Stimulated activated CD4-positive, alpha-beta T cell treated with anti-CD3 and anti-CD28 coated beads, Interleukin-12 subunit alpha, Interleukin-12 subunit beta, amount 100 ng/mL, for 48 hours (primary cell): Measurements from ENCODE around the gene CLCN3.
"Not testable (repeated sequence)": the region's sequence is repeated elsewhere in the genome, so short reads cannot be mapped to it uniquely, and the experiment has no call there.

Source experiments
- DNase-seq, 3 donors: peaks; one replicate each; pipeline ENCODE4 v3.0.0-alpha.2; 2020; ENCODE audit warnings: low read depth in 2 of 3, low spot score in 1 of 3

Gene CLCN3

DNA sequence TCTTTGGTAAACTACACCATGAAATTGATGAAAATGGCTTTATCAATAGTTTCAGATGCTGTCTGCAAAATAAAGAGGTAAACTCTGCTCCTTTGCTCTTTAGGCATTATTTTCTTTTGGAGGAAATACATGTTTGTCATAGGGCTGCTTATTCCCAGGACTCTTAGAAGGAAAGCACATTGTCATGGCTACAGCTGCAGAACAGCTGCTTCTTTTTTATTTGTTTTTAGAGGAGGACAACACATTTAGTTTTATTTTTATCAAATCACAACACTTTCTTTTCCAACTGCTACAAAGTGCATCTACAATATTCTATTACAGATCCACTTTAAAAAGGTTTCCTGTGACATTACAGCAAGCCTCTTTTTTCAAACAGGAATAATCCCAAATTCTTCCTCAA is 150.0 kb downstream of the CLCN3 start:
- no peak for DNase-seq

- not testable (repeated sequence) for DNase-seq
These were observed 151.2 kb downstream of the CLCN3 start for GRCh38 chr4:169771556-169772080.
